Upper lobe of left lung (tissue), 6 donors: ENCODE results near the gene CXCR5. TPM values are rescaled to one million over a fixed set of nuclear protein-coding genes. Genes with fewer than 3 reads are reported as not detected.

ENCODE experiments used
- ATAC-seq, 2 donors: fragments of 200-7000 bp; cut with Tn5 transposase; one replicate each; pipeline ENCODE4 v1.9.1; 2022; ENCODE audit warnings: mild to moderate bottlenecking in 2 of 2, moderate library complexity in 2 of 2; ENCODE audit not compliant: low FRiP score in 2 of 2
- DNase-seq, 2 donors: peaks; one replicate each; pipeline ENCODE4 v3.0.0-alpha.2; 2019 to 2020
- H3K27ac ChIP-seq, 4 donors: fragments of 200-600 bp; sonication (generic); one replicate each; pipeline ENCODE4 v1.5.1; 2016 to 2019
- H3K27me3 ChIP-seq, 4 donors: fragments of 200-600 bp; sonication (generic); one replicate each; pipeline ENCODE4 v1.5.1; 2017 to 2019
- H3K36me3 ChIP-seq, 4 donors: fragments of 200-600 bp; sonication (generic); one replicate each; pipeline ENCODE4 v1.5.1; 2016 to 2019
- H3K4me1 ChIP-seq, 4 donors: fragments of 200-600 bp; sonication (generic); one replicate each; pipeline ENCODE4 v1.5.1; 2018 to 2019
- H3K4me3 ChIP-seq, 4 donors: fragments of 200-600 bp; sonication (generic); one replicate each; pipeline ENCODE4 v1.5.1; 2017 to 2019; ENCODE audit warnings: mild to moderate bottlenecking in 2 of 4, moderate library complexity in 1 of 4
- H3K9me3 ChIP-seq, 4 donors: fragments of 200-600 bp; sonication (generic); one replicate each; pipeline ENCODE4 v1.5.1; 2018 to 2019
- EP300 ChIP-seq, 4 donors: sonication (generic); formaldehyde crosslinking; IDR thresholded peaks; one replicate each; pipeline ENCODE4 v1.5.1; 2017; ENCODE audit warnings: antibody characterized with exemption in 4 of 4, control low read depth in 2 of 4
- POLR2A ChIP-seq, 4 donors: fragments of 450-650 bp; IDR thresholded peaks; one replicate each; pipeline ENCODE4 v1.5.1; 2016 to 2017; ENCODE audit warnings: antibody characterized with exemption in 4 of 4, mild to moderate bottlenecking in 2 of 4
- POLR2AphosphoS5 ChIP-seq, 2 donors: sonication (generic); formaldehyde crosslinking; IDR thresholded peaks; one replicate each; pipeline ENCODE4 v1.5.1; 2017; ENCODE audit warnings: antibody characterized with exemption in 2 of 2
- WGBS, 2 donors: methylation state at CpG; one replicate each; pipeline ENCODE4 v1.1.5; 2017 to 2018; 5-methylcytosine and 5-hydroxymethylcytosine counted together
- total RNA-seq, 6 donors: library from RNA; depleted of rRNA in 4 of 6; stranded (reverse); fragments of >200 nt in 4 of 6; gene quantifications; one replicate each; pipeline versions ENCODE4 v1.1.0 to v1.2.1, GENCODE V29; 2016 to 2021
- TF ChIP-seq, protein P1 (sequence below), 6 experiments: fragments of 450-650 bp in 4 of 6; fragments of 200-600 bp in 2 of 6; sonication (generic) in 2 of 6; IDR thresholded peaks; one replicate each; pipeline ENCODE4 v1.5.1; 2016 to 2019; ENCODE audit warnings: antibody characterized with exemption in 6 of 6
- donor health status: DM: no; HTN: no; CAD: no; lungs with moderate emphysema.
- donor health status: DM: no; HTN: yes; CAD: no; lungs with severe emphysema.

Gene CXCR5
- total RNA-seq, 6 donors from 2014 or later = under 0.01 to 0.17 (median 0.16) TPM; not detected in 2

DNA sequence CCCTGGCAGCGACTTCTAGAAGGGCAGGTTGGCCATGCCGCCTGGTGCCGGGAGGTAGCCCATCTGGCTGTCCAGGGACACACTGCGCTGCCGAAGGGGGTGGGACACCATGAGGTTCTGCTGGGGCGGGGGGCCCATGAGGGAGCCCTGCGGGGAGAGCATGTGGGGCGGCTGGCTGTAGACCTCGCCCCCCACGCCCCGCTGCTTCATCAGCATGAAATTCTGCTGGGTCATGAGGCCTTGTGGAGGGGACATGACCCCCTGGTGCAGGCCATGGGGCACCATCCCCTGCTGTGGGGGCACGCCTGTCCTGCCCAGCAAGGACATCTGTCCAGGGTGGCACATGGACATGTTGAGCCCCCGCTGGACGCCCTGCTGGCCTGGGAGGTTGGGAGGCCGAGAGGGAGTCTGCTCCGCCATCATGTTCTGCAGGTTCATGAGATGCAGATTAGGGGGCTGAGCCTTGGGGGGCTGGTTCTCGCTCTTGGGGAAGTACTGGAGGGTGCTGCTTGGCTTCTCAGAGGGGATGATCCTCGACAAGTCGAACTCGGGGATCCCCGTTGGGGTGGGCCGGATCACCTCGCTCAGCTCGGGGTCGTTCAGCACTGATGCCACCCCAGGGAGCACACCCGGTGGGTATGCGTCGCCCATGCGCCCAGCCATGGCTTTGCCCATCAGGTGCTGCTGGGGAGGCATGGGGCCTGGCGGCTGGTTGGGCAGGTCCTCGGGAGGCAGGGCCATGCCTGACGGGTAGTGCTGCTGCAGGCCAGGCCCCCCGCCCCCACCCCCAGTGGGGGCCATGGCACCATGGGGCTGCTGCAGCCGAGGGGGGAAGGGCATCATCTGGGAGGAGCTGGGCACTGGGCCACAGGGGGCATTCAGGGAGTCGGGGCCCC lies 15.0 kb downstream of the CXCR5 start:
- ATAC-seq = no peak
- WGBS, 2 donors = 75 to 95% methylated on average over 4 to 13 of the region's 35 CpGs
- Histone ChIP-seq H3K27me3 (no peaks in the 10 kb centered on the region), H3K9me3 (no peaks in the 10 kb centered on the region), H3K4me3 (no peak overlapping the region), H3K27ac (no peak overlapping the region), H3K4me1 (peaks cover 0 to 12% (median 7%) of the 10 kb centered on the region in 4 donors), H3K36me3 (peaks cover 20 to 70% (median 59%) of the 10 kb centered on the region in 4 donors)
- peak in 1 of 2 donors; percentile 79 for DNase-seq
- no peak for TF ChIP-seq POLR2A (IDR thresholded peaks at IDR 0.05)
- TF ChIP-seq, protein P1, sequence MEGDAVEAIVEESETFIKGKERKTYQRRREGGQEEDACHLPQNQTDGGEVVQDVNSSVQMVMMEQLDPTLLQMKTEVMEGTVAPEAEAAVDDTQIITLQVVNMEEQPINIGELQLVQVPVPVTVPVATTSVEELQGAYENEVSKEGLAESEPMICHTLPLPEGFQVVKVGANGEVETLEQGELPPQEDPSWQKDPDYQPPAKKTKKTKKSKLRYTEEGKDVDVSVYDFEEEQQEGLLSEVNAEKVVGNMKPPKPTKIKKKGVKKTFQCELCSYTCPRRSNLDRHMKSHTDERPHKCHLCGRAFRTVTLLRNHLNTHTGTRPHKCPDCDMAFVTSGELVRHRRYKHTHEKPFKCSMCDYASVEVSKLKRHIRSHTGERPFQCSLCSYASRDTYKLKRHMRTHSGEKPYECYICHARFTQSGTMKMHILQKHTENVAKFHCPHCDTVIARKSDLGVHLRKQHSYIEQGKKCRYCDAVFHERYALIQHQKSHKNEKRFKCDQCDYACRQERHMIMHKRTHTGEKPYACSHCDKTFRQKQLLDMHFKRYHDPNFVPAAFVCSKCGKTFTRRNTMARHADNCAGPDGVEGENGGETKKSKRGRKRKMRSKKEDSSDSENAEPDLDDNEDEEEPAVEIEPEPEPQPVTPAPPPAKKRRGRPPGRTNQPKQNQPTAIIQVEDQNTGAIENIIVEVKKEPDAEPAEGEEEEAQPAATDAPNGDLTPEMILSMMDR (IDR thresholded peaks at IDR 0.05) = no peak
- TF ChIP-seq EP300 (IDR thresholded peaks at IDR 0.05) = no peak
- TF ChIP-seq POLR2AphosphoS5 (IDR thresholded peaks at IDR 0.05) = no peak

DNA sequence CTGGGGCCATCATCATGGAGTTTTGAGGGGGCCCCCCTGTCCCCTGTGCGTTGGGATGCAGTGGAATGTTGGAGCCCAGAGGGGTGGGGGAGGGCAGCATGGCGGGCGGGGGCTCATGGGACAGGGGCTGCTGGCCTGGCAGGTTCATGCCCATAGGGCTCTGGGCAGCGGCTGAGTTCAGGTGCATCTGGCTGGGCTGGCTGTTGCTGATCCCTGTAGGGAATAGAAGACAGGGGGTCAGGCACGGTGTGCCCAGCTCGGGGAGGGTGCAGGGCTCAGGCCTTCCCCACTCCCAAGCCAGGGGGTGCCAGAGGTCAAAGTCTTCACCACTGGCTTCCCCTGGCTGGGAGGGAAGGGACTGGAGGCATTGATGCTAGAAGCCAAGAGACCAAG lies 15.6 kb downstream of the CXCR5 start:
- Histone ChIP-seq H3K9me3 (no peaks in the 10 kb centered on the region), H3K4me3 (no peak overlapping the region), H3K4me1 (peaks cover 0 to 12% (median 7%) of the 10 kb centered on the region in 4 donors), H3K36me3 (peaks cover 20 to 76% (median 63%) of the 10 kb centered on the region in 4 donors), H3K27ac (no peak overlapping the region), H3K27me3 (no peaks in the 10 kb centered on the region)
- TF ChIP-seq EP300 (IDR thresholded peaks at IDR 0.05) (no peak), POLR2AphosphoS5 (IDR thresholded peaks at IDR 0.05) (no peak), POLR2A (IDR thresholded peaks at IDR 0.05) (no peak)
- TF ChIP-seq, protein P1 (IDR thresholded peaks at IDR 0.05) = no peak
- 81 to 95% methylated on average over 3 to 4 of the region's 6 CpGs for WGBS, 2 donors
- DNase-seq (no peak), ATAC-seq (no peak)

DNA sequence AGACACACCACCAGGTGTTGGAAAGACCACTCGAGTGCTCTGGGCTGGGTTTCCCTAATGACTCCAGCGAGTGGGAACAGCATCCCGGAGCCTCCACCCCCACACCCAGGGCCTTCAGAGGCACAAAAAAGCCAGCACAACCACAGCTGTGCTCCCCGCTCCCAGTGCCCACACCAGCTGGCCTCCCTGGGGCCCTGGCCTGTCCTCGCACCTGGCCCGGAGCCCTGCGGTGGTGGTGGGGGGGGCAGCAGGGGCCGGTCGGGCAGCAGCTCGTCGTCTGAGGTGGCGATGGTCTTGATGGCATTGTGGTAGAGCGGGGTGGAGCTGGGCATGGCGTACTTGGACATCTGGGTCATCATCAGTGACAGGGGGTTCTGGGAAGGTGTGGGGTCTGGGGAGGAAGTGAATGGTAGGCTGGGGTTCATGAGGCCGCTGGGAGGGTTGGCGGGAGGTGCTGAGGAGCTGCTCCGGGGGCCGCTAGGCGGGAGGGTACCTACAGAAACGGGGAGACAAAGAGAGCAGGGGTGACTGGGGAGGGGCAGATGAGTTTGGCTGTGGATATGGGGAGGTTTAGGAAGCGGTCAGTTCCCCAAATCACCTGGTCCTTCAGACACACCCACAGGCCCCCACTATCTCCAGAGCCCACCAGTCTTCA lies 16.1 kb downstream of the CXCR5 start:
- Histone ChIP-seq H3K9me3 (no peaks in the 10 kb centered on the region), H3K27me3 (no peaks in the 10 kb centered on the region), H3K4me3 (no peak overlapping the region), H3K27ac (no peak overlapping the region), H3K4me1 (peaks cover 0 to 12% (median 7%) of the 10 kb centered on the region in 4 donors), H3K36me3 (peaks cover 22 to 82% (median 66%) of the 10 kb centered on the region in 4 donors)
- no peak for TF ChIP-seq EP300 (IDR thresholded peaks at IDR 0.05)
- TF ChIP-seq POLR2AphosphoS5 (IDR thresholded peaks at IDR 0.05) = no peak
- TF ChIP-seq POLR2A (IDR thresholded peaks at IDR 0.05) = no peak
- TF ChIP-seq, protein P1 (IDR thresholded peaks at IDR 0.05) = no peak
- DNase-seq (peak in 1 of 2 donors; percentile 74), ATAC-seq (no peak)
- 87 to 88% methylated on average over 21 of the region's 21 CpGs for WGBS, 2 donors

DNA sequence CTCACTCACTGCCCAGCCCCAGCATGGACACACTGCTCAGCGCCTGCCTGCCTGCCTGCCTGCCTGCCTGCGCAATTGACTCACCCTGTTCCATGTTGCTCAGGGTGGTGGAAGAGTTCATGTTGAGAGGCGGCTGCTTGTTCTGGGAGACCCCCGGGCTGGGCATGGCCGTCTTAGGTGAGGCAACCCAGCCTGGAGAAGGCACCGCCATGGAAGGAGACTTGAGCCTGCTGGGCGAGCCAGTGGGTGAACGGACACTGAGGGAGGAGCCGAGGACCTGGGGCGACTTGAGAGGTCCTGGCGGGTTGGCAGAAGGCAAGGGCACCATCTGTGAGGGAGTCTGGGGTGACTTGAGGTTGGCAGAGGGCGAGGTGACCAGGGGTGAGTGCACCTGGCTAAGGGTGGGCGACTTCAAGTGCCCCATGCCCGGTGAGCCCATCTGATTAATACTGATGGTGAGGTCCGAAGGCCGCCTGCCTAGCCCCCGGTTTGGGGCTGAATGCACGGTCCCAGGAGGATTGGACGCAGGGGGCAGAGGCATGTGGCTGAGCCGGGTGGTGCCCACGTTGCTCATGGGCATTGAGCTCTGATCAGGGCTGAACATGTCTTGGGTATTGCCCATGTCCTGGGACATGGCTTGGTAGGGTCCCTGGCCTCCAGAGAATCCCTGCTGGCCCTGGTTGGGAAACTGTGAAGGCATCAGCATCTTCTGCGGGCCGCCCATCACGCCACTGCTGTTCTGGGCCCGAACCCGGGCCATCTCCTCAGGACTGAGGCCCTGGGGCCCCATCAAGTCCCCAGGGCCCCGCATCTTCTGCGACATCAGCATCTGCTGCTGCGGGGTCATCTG lies 17.1 kb downstream of the CXCR5 start:
- Histone ChIP-seq H3K27me3 (no peaks in the 10 kb centered on the region), H3K27ac (peak overlapping the region in 1 of 4 donors; percentile 15), H3K4me1 (peaks cover 0 to 12% (median 7%) of the 10 kb centered on the region in 4 donors), H3K4me3 (no peak overlapping the region), H3K36me3 (peaks cover 23 to 91% (median 71%) of the 10 kb centered on the region in 4 donors), H3K9me3 (no peaks in the 10 kb centered on the region)
- ATAC-seq = no peak
- 93 to 94% methylated on average over 20 to 29 of the region's 29 CpGs for WGBS, 2 donors
- TF ChIP-seq EP300 (IDR thresholded peaks at IDR 0.05) (no peak), POLR2A (IDR thresholded peaks at IDR 0.05) (no peak)
- TF ChIP-seq, protein P1 (IDR thresholded peaks at IDR 0.05) = no peak
- DNase-seq = peak in 1 of 2 donors; percentile 65
